ENCODE measurements around the gene ANKRD33.

GRCh38 chr12:51840966-51841365 is 46.9 kb upstream of the ANKRD33 start:
- no peak for TF ChIP-seq CTCF (CRISPR knock-in tag; IDR thresholded peaks at IDR 0.05)
- TF ChIP-seq SP2 (CRISPR knock-in tag; IDR thresholded peaks at IDR 0.05), result no peak
- no peak for TF ChIP-seq U2AF1 (optimal IDR thresholded peaks at IDR 0.05; ENCODE audit: low read depth, low read length)
- TF ChIP-seq ZBED4 (CRISPR knock-in tag; IDR thresholded peaks at IDR 0.05; ENCODE audit: borderline replicate concordance), result no peak
- no peak for TF ChIP-seq ZBTB4 (CRISPR knock-in tag; IDR thresholded peaks at IDR 0.05; ENCODE audit: borderline replicate concordance)
- no peak for TF ChIP-seq CREB3 (CRISPR knock-in tag; IDR thresholded peaks at IDR 0.05)
- no peak for TF ChIP-seq EZH2 (conservative IDR thresholded peaks at IDR 0.05; ENCODE audit: low read depth, low read length)
- TF ChIP-seq ZNF441 (CRISPR knock-in tag; IDR thresholded peaks at IDR 0.05; ENCODE audit: borderline replicate concordance), result no peak
- no peak for TF ChIP-seq ATRX (CRISPR knock-in tag; IDR thresholded peaks at IDR 0.05; ENCODE audit: borderline replicate concordance)
- TF ChIP-seq TEAD3 (CRISPR knock-in tag; optimal IDR thresholded peaks at IDR 0.05; ENCODE audit: borderline replicate concordance), result no peak
- no peak for TF ChIP-seq EP300 (IDR thresholded peaks at IDR 0.05; ENCODE audit: low read depth in 2 of 2, low read length in 2 of 2)
- no peak for TF ChIP-seq EP300 (CRISPR knock-in tag; IDR thresholded peaks at IDR 0.05; ENCODE audit: borderline replicate concordance)
